ENCODE results near the gene RNF212B.

DNA sequence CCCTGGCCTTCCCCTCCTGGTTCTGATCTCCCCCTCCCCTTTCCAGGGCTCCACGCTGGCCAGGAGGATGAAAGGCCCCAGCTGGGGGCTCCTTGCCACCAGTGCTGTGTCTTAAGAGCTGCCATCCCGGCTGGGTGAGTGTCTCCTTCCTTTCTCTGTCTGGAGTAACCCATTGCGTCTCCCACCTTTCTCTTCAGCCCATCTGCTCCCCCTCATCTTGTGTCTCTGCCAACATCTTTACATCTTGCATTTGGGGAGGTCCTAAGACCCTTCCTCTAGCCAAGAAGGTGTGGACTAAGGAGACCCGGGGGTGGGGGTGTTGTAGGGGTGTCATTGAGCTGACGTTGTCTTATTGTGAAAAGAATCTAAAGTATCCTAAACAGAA is 69.4 kb downstream of the RNF212B start:
- TF ChIP-seq, protein P1, sequence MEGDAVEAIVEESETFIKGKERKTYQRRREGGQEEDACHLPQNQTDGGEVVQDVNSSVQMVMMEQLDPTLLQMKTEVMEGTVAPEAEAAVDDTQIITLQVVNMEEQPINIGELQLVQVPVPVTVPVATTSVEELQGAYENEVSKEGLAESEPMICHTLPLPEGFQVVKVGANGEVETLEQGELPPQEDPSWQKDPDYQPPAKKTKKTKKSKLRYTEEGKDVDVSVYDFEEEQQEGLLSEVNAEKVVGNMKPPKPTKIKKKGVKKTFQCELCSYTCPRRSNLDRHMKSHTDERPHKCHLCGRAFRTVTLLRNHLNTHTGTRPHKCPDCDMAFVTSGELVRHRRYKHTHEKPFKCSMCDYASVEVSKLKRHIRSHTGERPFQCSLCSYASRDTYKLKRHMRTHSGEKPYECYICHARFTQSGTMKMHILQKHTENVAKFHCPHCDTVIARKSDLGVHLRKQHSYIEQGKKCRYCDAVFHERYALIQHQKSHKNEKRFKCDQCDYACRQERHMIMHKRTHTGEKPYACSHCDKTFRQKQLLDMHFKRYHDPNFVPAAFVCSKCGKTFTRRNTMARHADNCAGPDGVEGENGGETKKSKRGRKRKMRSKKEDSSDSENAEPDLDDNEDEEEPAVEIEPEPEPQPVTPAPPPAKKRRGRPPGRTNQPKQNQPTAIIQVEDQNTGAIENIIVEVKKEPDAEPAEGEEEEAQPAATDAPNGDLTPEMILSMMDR (conservative IDR thresholded peaks at IDR 0.05 in 1 of 2, IDR thresholded peaks at IDR 0.05 in 1 of 2; ENCODE audit: extremely low read depth in 1 of 2, insufficient read depth in 1 of 2, low read depth in 1 of 2, low read length in 2 of 2) = no peak
- TF ChIP-seq EZH2 (IDR thresholded peaks at IDR 0.05; ENCODE audit: borderline replicate concordance, low read length) = no peak

Data from mammary epithelial cell (primary cell).